HG02885 (cell line): ENCODE data around the gene ST8SIA3.
"Not testable (repeated sequence)": the region's sequence is repeated elsewhere in the genome, so short reads cannot be mapped to it uniquely, and the experiment has no call there.

ENCODE experiments used
- ATAC-seq: cut with Tn5 transposase; IDR thresholded peaks from one replicate; pipeline ENCODE4 v1.9.1; 2021; ENCODE audit warnings: mild to moderate bottlenecking; ENCODE audit not compliant: unreplicated experiment, poor library complexity

Gene ST8SIA3

DNA sequence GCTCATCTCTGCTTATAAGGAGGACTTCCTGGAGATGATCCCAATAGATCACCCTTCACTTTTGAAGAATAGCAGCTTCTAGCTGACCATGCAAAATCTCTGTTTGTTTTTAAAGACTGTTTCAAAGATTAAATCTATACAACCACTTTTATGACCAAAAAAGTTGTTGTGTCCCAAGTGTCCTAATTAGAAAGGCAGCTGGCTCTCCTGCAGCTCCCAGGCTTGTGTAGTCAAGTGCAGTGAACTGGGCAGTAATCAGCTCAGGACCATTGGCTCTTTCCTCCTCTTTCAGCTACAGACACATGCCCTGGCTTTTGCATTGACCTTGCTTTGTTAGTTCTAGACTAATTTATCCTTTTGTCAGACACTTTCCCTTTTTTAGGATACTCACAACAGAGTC is 10.4 kb downstream of the ST8SIA3 start:
- ATAC-seq: no peak

DNA sequence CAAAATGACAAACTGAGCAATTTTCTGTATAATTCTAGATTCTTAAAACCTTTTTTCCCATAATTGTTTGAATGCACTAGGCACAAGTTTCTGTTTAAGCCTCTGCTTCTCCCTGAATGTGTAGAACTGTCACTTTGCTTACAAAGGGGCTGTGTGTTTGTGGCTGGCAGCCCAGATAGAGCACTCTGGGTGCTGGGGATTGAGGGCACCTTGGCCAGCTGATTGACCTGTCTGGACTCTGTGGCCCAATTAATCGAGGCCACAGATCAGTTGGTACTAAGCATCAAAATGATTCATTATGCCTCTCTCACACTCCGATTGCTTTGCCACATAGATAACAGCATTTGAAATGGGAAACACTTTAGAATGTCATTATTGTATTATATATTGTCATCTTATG is 12.1 kb downstream of the ST8SIA3 start:
- ATAC-seq: no peak

DNA sequence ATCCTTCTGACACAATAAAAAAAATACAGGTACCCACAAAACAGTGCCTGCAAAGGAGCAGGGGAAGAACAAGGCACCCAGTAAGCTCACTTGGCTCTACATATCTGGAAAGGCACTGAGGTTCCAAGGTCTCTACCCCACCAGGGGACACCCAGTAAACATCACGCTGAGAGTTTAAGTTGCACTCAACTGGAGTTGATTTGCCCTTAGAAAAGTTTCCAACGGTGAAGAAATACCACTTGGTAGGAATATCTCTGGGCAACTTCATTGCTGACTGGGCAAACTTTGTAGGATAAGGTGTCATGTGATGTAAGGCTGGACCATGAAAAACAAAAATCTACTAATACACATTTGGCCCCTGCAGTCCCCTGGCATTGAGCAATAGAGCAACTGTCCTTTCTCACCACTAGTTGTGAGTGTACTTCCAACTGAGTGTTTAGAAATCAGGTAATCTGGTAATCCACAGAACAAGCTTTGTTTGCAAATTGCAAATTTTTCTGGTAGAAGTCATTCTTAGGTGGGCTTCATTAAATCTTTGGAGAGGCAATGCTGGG is 14.2 kb downstream of the ST8SIA3 start:
- no peak for ATAC-seq

DNA sequence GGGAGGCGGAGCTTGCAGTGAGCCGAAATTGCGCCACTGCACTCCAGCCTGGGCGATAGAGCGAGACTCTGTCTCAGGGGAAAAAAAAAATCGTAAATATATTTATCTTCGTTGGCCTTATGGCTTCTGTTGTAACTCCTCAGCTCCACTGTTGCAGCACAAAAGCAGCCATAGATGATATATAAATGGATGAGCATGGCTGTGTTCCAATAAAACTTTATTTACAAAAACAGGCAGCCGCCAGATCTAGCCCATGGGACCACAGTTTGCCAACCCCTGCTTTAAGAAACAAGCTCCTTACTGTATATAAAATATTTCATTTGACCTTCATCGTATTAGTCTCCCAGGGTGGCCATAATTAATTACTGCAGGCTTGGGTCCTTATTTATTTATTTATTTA is 20.1 kb downstream of the ST8SIA3 start:
- ATAC-seq: no peak

DNA sequence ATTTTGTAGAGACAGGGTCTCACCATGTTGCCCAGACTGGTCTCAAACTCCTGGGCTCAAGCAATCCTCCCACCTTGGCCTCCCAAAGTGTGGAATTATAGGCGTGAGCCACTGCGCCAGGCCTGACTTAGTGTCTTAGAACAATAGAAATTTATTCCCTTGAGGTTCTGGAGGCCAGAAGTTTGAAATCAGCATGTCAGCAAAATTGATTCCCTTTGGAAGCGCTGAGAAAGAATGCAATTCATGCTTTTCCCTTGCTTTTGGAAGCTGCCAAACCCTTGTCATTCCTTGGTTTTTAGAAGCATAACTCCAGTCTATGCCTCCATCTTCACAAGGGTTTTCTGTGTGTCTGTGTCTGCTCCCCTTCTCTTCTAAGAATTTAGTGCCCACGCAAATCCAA is 20.7 kb downstream of the ST8SIA3 start:
- ATAC-seq: no peak

DNA sequence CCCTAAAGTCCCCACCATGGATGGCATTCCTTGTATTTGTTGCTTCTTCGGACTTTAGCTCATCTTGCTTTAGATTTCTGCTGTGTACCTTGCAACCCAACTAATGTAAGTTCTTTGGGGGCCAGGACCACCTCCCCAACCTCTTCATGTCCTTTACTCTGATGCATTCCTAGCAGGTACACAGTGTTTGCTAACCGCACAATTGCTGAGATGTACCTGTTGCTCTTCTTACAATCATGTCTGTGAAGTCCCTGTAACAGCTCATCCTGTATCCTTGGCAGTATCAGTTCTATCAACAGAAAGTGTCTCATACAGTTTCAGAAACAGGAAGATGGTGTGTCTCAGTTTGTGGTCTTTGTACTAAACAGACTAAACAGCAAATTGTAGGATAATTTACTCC is 24.1 kb downstream of the ST8SIA3 start:
- ATAC-seq: no peak

DNA sequence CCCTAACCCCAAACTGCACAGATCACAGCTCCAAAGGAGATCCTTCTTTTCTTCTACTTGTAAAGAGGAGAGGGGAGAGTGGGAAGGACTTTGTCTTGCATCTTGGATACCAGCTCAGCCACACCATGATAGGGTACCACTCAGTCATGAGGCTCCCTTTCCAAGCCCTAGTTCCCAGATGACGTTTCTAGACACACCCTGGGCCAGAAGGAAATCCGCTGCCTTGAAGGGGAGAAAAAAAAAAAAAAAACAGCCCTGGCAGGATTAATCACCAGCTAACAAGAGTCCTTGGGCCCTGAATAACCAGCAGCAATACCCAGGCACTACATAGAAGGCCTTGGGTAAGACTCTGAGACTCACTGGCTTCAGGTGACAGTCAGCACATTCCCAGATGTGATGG is 36.9 kb downstream of the ST8SIA3 start:
- ATAC-seq: no peak

DNA sequence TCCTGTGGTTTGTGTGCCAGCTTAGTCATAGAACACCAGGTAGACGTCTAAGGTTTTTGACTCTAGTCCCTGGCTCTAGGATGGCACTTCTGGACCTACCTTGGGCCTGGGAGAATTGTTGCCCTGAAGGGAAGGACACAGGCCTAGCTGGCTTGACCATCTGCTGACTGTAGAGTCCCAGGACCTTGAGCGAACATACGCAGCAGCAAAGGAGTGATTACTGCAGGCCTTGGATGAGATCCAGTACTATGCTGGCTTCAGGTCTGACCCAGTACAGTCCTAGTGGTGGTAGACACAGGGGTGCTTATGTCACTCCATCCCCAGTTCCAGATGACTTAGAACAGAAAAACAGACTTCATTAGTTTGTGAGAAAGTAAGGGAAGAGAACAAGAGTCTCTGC is 37.7 kb downstream of the ST8SIA3 start:
- no peak for ATAC-seq

DNA sequence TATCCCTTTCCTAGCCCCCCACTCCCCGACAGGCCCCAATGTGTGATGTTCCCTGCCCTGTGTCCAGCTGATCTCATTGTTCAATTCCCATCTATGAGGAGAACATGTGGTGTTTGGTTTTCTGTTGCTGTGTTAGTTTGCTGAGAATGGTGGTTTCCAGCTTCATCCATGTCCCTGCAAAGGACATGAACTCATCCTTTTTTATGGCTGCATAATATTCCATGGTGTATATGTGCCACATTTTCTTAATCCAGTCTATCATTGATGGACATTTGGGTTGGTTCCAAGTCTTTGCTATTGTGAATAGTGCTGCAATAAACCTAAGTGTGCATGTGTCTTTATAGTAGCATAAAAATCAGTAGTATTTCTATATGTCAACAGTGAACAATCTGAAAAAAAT is 42.4 kb downstream of the ST8SIA3 start:
- ATAC-seq: not testable (repeated sequence)

DNA sequence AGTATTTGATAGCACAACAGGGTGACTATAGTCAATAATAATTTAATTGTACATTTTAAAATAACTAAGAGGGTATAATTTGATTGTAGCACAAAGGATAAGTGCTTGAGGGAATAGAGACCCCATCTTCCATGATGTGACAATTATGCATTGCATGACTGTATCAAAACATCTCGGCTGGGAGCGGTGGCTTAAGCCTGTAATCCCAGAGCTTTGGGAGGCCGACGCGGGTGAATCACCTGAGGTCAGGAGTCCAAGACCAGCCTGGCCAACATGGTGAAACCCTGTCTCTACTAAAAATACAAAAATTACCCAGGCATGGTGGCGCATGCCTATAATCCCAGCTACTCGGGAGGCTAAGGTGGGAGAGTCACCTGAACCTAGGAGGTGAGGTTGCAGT is 44.5 kb downstream of the ST8SIA3 start:
- ATAC-seq: not testable (repeated sequence)

DNA sequence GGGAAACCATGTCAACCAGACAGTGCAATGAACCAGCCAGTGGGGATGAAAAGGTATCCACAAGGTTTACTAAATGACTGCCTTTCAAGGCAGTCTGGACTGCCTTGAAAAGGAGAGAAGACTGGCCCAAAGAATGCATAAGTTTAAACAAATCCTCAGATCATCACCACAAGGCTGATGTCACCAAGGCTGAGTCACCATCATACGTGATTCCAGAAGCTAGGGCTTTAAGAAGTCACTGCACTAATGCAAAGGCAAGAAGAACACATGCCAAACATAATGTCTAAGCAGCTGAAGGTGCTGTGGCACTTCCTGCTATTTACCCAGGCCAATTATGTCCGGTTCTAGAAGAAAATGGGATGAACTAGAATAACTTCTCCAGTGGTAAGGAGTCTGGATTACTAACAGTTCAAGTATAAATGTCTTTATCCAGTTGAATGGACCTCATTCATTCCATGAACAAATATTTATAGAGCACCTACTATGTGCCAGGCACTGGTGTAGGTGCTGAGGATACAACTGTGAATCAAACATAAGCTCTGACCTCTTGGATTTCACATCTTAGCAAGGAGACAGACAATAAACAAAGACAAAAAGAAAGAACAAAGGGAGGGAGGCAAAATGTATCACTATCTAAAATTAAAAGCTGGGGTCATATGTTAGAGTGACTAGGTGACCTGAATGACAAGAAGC is 45.2 kb downstream of the ST8SIA3 start:
- ATAC-seq: no peak

DNA sequence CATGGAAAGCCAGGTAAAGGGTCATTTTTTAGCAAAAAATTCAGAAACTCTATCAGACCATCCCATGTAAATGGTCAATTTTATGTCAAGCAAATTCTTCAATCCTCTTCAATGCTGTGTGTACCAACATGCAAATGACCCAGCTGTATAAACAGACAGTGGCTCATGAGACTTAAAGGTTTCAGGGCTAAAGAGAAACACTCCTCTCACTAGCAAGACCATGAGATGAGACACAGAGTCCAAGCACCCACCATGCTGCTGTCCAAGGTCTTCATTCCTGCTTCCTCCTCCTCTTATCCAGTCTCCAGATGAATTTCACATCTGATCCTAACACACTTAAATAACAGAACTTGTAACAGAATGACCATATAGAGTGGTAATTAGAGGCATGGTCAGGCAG is 52.0 kb downstream of the ST8SIA3 start:
- no peak for ATAC-seq

DNA sequence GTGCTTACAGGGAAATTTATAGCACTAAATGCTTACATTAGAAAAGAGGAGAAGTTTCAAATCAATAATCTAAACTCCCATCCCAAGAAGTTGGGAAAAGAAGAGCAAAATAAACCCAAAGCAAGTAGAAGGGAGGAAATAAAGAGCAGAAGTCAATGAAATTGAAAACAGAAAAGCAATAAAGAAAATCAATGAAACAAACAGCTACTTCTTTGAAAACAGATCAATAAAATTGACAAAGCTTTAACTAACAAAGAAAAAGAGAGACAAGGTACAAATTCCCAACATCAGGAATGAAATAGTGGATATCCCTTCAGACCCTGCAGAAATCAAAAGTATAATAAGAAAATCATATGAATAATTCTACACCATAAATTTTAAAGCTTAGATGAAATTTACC is 57.3 kb downstream of the ST8SIA3 start:
- no peak for ATAC-seq

DNA sequence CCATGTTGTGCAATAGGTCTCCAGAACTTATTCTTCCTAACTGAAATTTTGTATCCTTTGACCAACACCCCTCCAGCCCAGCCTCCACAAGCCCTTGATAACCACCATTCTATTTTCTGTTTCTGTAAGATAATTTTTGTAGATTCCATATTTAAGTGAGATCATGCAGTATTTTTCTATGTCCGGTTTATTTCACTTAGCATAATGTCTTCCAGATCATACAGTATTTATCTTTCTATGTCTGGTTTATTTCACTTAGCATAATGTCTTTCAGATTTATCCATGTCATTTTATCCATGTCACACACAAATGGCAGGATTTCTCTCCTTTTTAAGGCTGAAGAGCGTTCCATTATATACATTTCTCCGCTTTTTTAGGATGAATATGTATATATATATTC is 58.4 kb downstream of the ST8SIA3 start:
- ATAC-seq: no peak

DNA sequence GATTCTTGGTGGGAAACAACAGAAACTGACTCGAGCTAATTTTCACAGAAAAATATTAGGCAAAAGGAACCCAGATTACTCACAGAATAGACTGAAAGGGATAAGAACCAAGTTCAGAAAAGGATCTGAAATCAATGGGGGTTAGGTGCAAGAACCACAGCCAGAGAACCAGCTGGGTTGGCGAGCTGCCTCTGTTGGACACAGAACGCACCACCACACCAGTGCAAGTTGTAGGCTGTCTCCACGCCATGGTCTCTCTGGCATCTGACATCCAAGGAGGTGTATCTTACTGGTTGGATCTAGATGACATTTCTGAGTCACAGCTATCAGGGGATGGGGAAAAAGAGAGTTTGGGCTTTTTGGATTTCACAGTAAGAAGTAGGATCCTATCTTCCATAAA is 64.2 kb downstream of the ST8SIA3 start:
- ATAC-seq: no peak
